Liver (tissue), 9 donors: ENCODE data around the gene SYT13. TPM values are rescaled to one million over a fixed set of nuclear protein-coding genes. Genes with fewer than 3 reads are reported as not detected.

ENCODE experiments used
- DNase-seq: peaks from one replicate; pipeline ENCODE4 v3.0.0-alpha.2; 2017; ENCODE audit warnings: low spot score
- H3K27ac ChIP-seq, 2 donors: one replicate each; pipeline ENCODE4 v1.7.0; 2013; ENCODE audit warnings: inconsistent platforms in 2 of 2, low read length in 2 of 2, control low read depth in 1 of 2, low read depth in 1 of 2, mild to moderate bottlenecking in 1 of 2
- H3K27me3 ChIP-seq, 4 donors: one replicate each; pipeline versions ENCODE4 v1.6.1 to v1.7.0; 2013; ENCODE audit warnings: low read length in 3 of 4, inconsistent platforms in 1 of 4, mild to moderate bottlenecking in 1 of 4, moderate library complexity in 1 of 4; ENCODE audit not compliant: control insufficient read depth in 4 of 4, insufficient read depth in 4 of 4
- H3K36me3 ChIP-seq, 4 donors: one replicate each; pipeline versions ENCODE4 v1.6.1 to v1.7.0; 2013; ENCODE audit warnings: low read length in 3 of 4, mild to moderate bottlenecking in 3 of 4, low read depth in 1 of 4, moderate library complexity in 1 of 4; ENCODE audit not compliant: control insufficient read depth in 4 of 4, insufficient read depth in 3 of 4
- H3K4me1 ChIP-seq, 4 donors: one replicate each; pipeline versions ENCODE4 v1.6.1 to v1.7.0; 2013; ENCODE audit warnings: low read length in 3 of 4, mild to moderate bottlenecking in 3 of 4, moderate library complexity in 1 of 4; ENCODE audit not compliant: control insufficient read depth in 4 of 4, insufficient read depth in 4 of 4
- H3K4me3 ChIP-seq, 3 donors: one replicate each; pipeline versions ENCODE4 v1.6.1 to v1.7.0; 2013; ENCODE audit warnings: low read length in 3 of 3, control low read depth in 1 of 3, low read depth in 1 of 3, mild to moderate bottlenecking in 1 of 3
- H3K9ac ChIP-seq, 2 donors: one replicate each; pipeline ENCODE4 v1.7.0; 2013; ENCODE audit warnings: low read length in 2 of 2, mild to moderate bottlenecking in 2 of 2, moderate library complexity in 2 of 2, control low read depth in 1 of 2, low read depth in 1 of 2
- H3K9me3 ChIP-seq, 4 donors: one replicate each; pipeline versions ENCODE4 v1.6.1 to v1.7.0; 2013; ENCODE audit warnings: low read length in 3 of 4; ENCODE audit not compliant: control insufficient read depth in 4 of 4
- ATF3 ChIP-seq: IDR thresholded peaks from 2 replicates; pipeline ENCODE4 v1.6.1; 2016; ENCODE audit warnings: antibody characterized with exemption
- EGR1 ChIP-seq, 2 donors: IDR thresholded peaks; 2 replicates each; pipeline ENCODE4 v1.6.1; 2016 to 2018; ENCODE audit warnings: antibody characterized with exemption in 2 of 2, low read depth in 2 of 2
- FOXA1 ChIP-seq: IDR thresholded peaks from 2 replicates; pipeline ENCODE4 v1.6.1; 2016; ENCODE audit warnings: antibody characterized with exemption
- FOXA2 ChIP-seq: IDR thresholded peaks from 2 replicates; pipeline ENCODE4 v1.6.1; 2016; ENCODE audit warnings: antibody characterized with exemption
- HNF4A ChIP-seq, 2 donors: conservative IDR thresholded peaks; 2 replicates each; pipeline ENCODE4 v1.6.1; 2016; ENCODE audit warnings: antibody characterized with exemption in 2 of 2, mild to moderate bottlenecking in 2 of 2
- HNF4G ChIP-seq: IDR thresholded peaks from 2 replicates; pipeline ENCODE4 v1.6.1; 2016; ENCODE audit warnings: antibody characterized with exemption
- JUND ChIP-seq, 2 donors: IDR thresholded peaks; 2 replicates each; pipeline ENCODE4 v1.6.1; 2016; ENCODE audit warnings: antibody characterized with exemption in 2 of 2
- NR2F2 ChIP-seq: IDR thresholded peaks from 2 replicates; pipeline ENCODE4 v1.6.1; 2016; ENCODE audit warnings: antibody characterized with exemption
- RAD21 ChIP-seq, 2 donors: IDR thresholded peaks; 2 replicates each; pipeline ENCODE4 v1.6.1; 2016; ENCODE audit warnings: antibody characterized with exemption in 2 of 2, mild to moderate bottlenecking in 2 of 2
- REST ChIP-seq: IDR thresholded peaks from 2 replicates; pipeline ENCODE4 v1.6.1; 2016; ENCODE audit warnings: antibody characterized with exemption, mild to moderate bottlenecking
- RXRA ChIP-seq, 2 donors: IDR thresholded peaks; 2 replicates each; pipeline ENCODE4 v1.6.1; 2017 to 2018; ENCODE audit warnings: antibody characterized with exemption in 2 of 2, mild to moderate bottlenecking in 1 of 2
- SP1 ChIP-seq: IDR thresholded peaks from 2 replicates; pipeline ENCODE4 v1.6.1; 2018; ENCODE audit warnings: antibody characterized with exemption, mild to moderate bottlenecking
- TAF1 ChIP-seq: conservative IDR thresholded peaks from 2 replicates; pipeline ENCODE4 v1.6.1; 2016; ENCODE audit warnings: antibody characterized with exemption, mild to moderate bottlenecking
- YY1 ChIP-seq: IDR thresholded peaks from 2 replicates; pipeline ENCODE4 v1.6.1; 2016; ENCODE audit warnings: antibody characterized with exemption, mild to moderate bottlenecking
- ZBTB33 ChIP-seq: IDR thresholded peaks from 2 replicates; pipeline ENCODE4 v1.6.1; 2016; ENCODE audit warnings: antibody characterized with exemption
- WGBS: extraction: QIAGEN DNeasy Blood & Tissue Kit; methylation state at CpG from one replicate; pipeline ENCODE4 v1.1.7; 2013; 5-methylcytosine and 5-hydroxymethylcytosine counted together
- polyA plus RNA-seq, 2 donors: library from polyadenylated mRNA; stranded (reverse) in 1 of 2; unstranded in 1 of 2; fragments of 200-250 nt in 1 of 2; fragments of >200 nt in 1 of 2; fragmentation: Nextera tagmentation in 1 of 2; extraction: Ambion mirVana in 1 of 2; gene quantifications; one replicate each; pipeline versions ENCODE4 v1.2.1 to v1.2.3, GENCODE V29; 2013 to 2015
- total RNA-seq, 2 donors: library from RNA; depleted of rRNA; stranded (reverse); fragments of >200 nt; gene quantifications; one replicate each; pipeline ENCODE4 v1.2.3, GENCODE V29; 2014
- TF ChIP-seq, protein P1 (sequence below): fragments of 150-350 bp; IDR thresholded peaks from 2 replicates; pipeline ENCODE4 v1.5.1; 2017; ENCODE audit warnings: improper control_type of control experiment, low read depth, low read length; ENCODE audit not compliant: missing input control
- TF ChIP-seq, protein P2 (sequence below): IDR thresholded peaks from 2 replicates; pipeline ENCODE4 v1.6.1; 2016; ENCODE audit warnings: antibody characterized with exemption
- donor health status: healthy.
- donor health status: healthy.
- donor health status: healthy.
- donor health status: healthy.
- donor health status: healthy.

Gene SYT13
- total and polyA plus RNA-seq, 4 donors, result 0.05 to 0.33 (median 0.14) TPM

- H3K27me3 ChIP-seq, result peaks cover 0 to 26% (median 6%) of the 10 kb centered on the region in 4 donors
- H3K4me1 ChIP-seq, result peaks cover 0 to 4% (median 2%) of the 10 kb centered on the region in 4 donors
- WGBS, result 68% methylated on average over 3 of the region's 3 CpGs
- no peak overlapping the region for H3K4me3 ChIP-seq
- H3K9ac ChIP-seq, result no peak overlapping the region
- no peak overlapping the region for H3K27ac ChIP-seq
- no peak for DNase-seq
- H3K36me3 ChIP-seq, result no peaks in the 10 kb centered on the region
- TF ChIP-seq, protein P1, sequence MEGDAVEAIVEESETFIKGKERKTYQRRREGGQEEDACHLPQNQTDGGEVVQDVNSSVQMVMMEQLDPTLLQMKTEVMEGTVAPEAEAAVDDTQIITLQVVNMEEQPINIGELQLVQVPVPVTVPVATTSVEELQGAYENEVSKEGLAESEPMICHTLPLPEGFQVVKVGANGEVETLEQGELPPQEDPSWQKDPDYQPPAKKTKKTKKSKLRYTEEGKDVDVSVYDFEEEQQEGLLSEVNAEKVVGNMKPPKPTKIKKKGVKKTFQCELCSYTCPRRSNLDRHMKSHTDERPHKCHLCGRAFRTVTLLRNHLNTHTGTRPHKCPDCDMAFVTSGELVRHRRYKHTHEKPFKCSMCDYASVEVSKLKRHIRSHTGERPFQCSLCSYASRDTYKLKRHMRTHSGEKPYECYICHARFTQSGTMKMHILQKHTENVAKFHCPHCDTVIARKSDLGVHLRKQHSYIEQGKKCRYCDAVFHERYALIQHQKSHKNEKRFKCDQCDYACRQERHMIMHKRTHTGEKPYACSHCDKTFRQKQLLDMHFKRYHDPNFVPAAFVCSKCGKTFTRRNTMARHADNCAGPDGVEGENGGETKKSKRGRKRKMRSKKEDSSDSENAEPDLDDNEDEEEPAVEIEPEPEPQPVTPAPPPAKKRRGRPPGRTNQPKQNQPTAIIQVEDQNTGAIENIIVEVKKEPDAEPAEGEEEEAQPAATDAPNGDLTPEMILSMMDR, result no peak
- no peak for TF ChIP-seq HNF4A (conservative IDR thresholded peaks at IDR 0.05)
- no peak for TF ChIP-seq ZBTB33
- TF ChIP-seq RXRA (IDR thresholded peaks at IDR 0.05), result no peak
- TF ChIP-seq REST, result no peak
- no peak for TF ChIP-seq FOXA2
- no peak for TF ChIP-seq FOXA1
- no peak for TF ChIP-seq EGR1 (IDR thresholded peaks at IDR 0.05; ENCODE audit: low read depth in 2 of 2)
- TF ChIP-seq ATF3, result no peak
- no peak for TF ChIP-seq TAF1
- TF ChIP-seq, protein P2, sequence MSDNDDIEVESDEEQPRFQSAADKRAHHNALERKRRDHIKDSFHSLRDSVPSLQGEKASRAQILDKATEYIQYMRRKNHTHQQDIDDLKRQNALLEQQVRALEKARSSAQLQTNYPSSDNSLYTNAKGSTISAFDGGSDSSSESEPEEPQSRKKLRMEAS, result no peak
- TF ChIP-seq RAD21 (IDR thresholded peaks at IDR 0.05), result no peak
- TF ChIP-seq JUND (IDR thresholded peaks at IDR 0.05), result no peak
- no peak for TF ChIP-seq YY1
- no peak for TF ChIP-seq HNF4G
- no peak for TF ChIP-seq SP1
- TF ChIP-seq NR2F2, result no peak
- H3K9me3 ChIP-seq, result peaks cover 0 to 3% (median 1%) of the 10 kb centered on the region in 4 donors
These were observed 1.3 kb upstream of the SYT13 start for GRCh38 chr11:45287316-45287903.
